ENCODE measurements around the gene APBB2. TPM values are rescaled to one million over a fixed set of nuclear protein-coding genes. Genes with fewer than 3 reads are reported as not detected.
"Not testable (repeated sequence)": the region's sequence is repeated elsewhere in the genome, so short reads cannot be mapped to it uniquely, and the experiment has no call there.

APBB2 gene
- total and polyA plus RNA-seq, 2 of the 8 experiments (the other 6 are each of a cell fraction or from before 2014, with no cell fraction given): 58.7 to 59.4 TPM

GRCh38 chr4:40919976-40920375 is 294.4 kb downstream of the APBB2 start:
- H3K18ac ChIP-seq (ENCODE audit: extremely low read depth, low read length); H2AFZ ChIP-seq (ENCODE audit: low read length); H3K79me1 ChIP-seq (ENCODE audit: low read depth, low read length); H3K23me2 ChIP-seq (ENCODE audit: low read depth, low read length); H3K4ac ChIP-seq (replicated peaks; ENCODE audit: insufficient read length, low read depth, low read length); H4K20me1 ChIP-seq (replicated peaks in 1 of 2; ENCODE audit: control insufficient read depth in 1 of 2, insufficient read depth in 2 of 2, low read length in 2 of 2); H2AK5ac ChIP-seq (ENCODE audit: low read depth, low read length); H3K9ac ChIP-seq (replicated peaks in 1 of 4; ENCODE audit: extremely low read depth in 1 of 4, low read depth in 3 of 4, low read length in 3 of 4); H4K91ac ChIP-seq (replicated peaks; ENCODE audit: insufficient read length, low read length); H4K8ac ChIP-seq (ENCODE audit: extremely low read depth, insufficient read depth, low read length); H3K36me3 ChIP-seq (ENCODE audit: control insufficient read depth in 2 of 4, insufficient read depth in 4 of 4, low read length in 3 of 4); H2BK120ac ChIP-seq (replicated peaks; ENCODE audit: low read depth, low read length); H3K56ac ChIP-seq (replicated peaks; ENCODE audit: insufficient read length, low read depth, low read length); H2BK5ac ChIP-seq (ENCODE audit: low read depth, low read length); H3K4me3 ChIP-seq (ENCODE audit: extremely low read depth in 1 of 4, insufficient read depth in 2 of 4, low read depth in 3 of 4, low read length in 4 of 4); H3K79me2 ChIP-seq (ENCODE audit: control insufficient read depth in 1 of 2, insufficient read depth in 2 of 2, low read length in 2 of 2); H2BK20ac ChIP-seq (ENCODE audit: low read length); DNase-seq (ENCODE audit: low read depth in 1 of 2, low spot score in 2 of 2); H3K27ac ChIP-seq (ENCODE audit: low read depth, low read length); H3K14ac ChIP-seq (ENCODE audit: insufficient read length); H3K27me3 ChIP-seq (replicated peaks in 1 of 4; ENCODE audit: control insufficient read depth in 3 of 4, extremely low read depth in 1 of 4, insufficient read depth in 3 of 4, low read length in 3 of 4); H2BK12ac ChIP-seq (ENCODE audit: low read depth, low read length); H3K4me1 ChIP-seq (replicated peaks in 1 of 4; ENCODE audit: control insufficient read depth in 3 of 4, insufficient read depth in 4 of 4, low read length in 3 of 4); H4K5ac ChIP-seq (ENCODE audit: insufficient read length, low read depth, low read length); H3K9me3 ChIP-seq (ENCODE audit: insufficient read depth in 2 of 2, low read depth in 1 of 2, low read length in 1 of 2); H3K4me2 ChIP-seq (ENCODE audit: insufficient read depth in 1 of 2, low read depth in 2 of 2, low read length in 2 of 2); H3K23ac ChIP-seq (ENCODE audit: insufficient read length); H2BK15ac ChIP-seq (ENCODE audit: low read length); FAIRE-seq: not testable (repeated sequence)
- POLR2A ChIA-PET (ENCODE audit: partially characterized antibody): interaction anchor here (0.7 to 1.5 kb wide), 2 partner anchors 20 to 338 kb away, joined by 3 read pairs; no protein-coding TSS in a partner anchor
- 87% methylated on average over 6 of the region's 6 CpGs; no CpG with 5 or more reads in 1 of the 2 experiments for WGBS, 2 experiments (ENCODE audit: extremely low coverage in 1 of 2, insufficient coverage in 1 of 2, insufficient read length in 1 of 2, insufficient replicate concordance in 2 of 2, low coverage in 1 of 2, low lambda C conversion rate in 2 of 2, missing lambda C conversion rate in 1 of 2)
- CTCF ChIA-PET (ENCODE audit: partially characterized antibody): interaction anchor here (1.3 to 10.6 kb wide), 4 partner anchors 9 to 25 kb away, joined by 3 to 224 read pairs (median 8); no protein-coding TSS in a partner anchor

Measured in H1 (cell line).